Coronary artery (tissue), 2 donors: Measurements from ENCODE around the gene TCF12.
"Not testable (repeated sequence)": the region's sequence is repeated elsewhere in the genome, so short reads cannot be mapped to it uniquely, and the experiment has no call there.

Experiments used
- DNase-seq: peaks from one replicate; pipeline ENCODE4 v3.0.0-alpha.2; 2017; ENCODE audit warnings: low spot score
- H3K27ac ChIP-seq, 2 donors: fragments of 200-600 bp; sonication (generic); one replicate each; pipeline ENCODE4 v1.5.1; 2016 to 2019
- H3K4me3 ChIP-seq: fragments of 200-600 bp; sonication (generic); 2 replicates; pipeline ENCODE4 v1.5.1; 2016; ENCODE audit warnings: mild to moderate bottlenecking, moderate library complexity
- TF ChIP-seq, protein P1 (sequence below): fragments of 200-600 bp; sonication (generic); IDR thresholded peaks from one replicate; pipeline ENCODE4 v1.5.1; 2019; ENCODE audit warnings: antibody characterized with exemption

Gene TCF12

DNA sequence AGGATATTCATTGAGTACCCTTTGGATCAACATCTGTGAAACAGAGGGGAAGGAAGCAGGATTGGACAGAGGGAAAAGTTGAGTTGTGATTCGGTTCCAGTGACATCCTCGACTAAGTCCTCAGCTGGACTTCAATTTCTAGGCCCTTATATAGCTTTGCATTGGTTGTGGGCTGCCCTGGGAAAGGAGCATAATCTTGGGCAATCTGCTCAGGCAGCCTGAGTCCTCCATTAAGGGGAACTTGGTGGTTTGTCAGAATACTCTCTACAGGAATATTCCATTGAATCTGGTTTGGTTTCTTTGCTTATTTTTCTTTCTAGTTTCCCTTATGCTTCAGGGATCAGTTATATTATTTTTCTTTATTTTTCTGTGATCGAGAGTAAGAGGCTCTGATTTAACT lies 94.1 kb downstream of the TCF12 start:
- TF ChIP-seq, protein P1, sequence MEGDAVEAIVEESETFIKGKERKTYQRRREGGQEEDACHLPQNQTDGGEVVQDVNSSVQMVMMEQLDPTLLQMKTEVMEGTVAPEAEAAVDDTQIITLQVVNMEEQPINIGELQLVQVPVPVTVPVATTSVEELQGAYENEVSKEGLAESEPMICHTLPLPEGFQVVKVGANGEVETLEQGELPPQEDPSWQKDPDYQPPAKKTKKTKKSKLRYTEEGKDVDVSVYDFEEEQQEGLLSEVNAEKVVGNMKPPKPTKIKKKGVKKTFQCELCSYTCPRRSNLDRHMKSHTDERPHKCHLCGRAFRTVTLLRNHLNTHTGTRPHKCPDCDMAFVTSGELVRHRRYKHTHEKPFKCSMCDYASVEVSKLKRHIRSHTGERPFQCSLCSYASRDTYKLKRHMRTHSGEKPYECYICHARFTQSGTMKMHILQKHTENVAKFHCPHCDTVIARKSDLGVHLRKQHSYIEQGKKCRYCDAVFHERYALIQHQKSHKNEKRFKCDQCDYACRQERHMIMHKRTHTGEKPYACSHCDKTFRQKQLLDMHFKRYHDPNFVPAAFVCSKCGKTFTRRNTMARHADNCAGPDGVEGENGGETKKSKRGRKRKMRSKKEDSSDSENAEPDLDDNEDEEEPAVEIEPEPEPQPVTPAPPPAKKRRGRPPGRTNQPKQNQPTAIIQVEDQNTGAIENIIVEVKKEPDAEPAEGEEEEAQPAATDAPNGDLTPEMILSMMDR = no peak
- DNase-seq = no peak

DNA sequence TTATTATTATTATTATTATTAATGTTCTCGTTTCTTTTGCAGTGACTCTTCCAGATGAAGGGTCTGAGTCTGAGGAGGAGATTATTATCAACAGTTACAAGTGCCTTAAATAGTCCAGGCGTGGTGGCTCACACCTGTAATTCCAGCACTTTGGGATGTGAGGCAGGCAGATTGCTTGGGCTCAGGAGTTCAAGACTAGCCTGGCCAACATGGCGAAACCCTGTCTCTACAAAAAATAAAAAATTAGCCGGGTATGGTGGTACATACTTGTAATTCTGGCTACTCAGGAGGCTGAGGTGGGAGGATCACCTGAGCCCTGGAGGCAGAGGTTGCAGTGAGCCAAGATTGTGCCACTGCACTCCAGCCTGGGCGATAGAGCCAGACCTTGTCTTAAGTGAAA lies 96.5 kb downstream of the TCF12 start:
- not testable (repeated sequence) for H3K27ac ChIP-seq, DNase-seq, H3K4me3 ChIP-seq

More for the DNA sequence above, 94.1 kb downstream of the TCF12 start:
- Histone ChIP-seq H3K4me3 (no peak overlapping the region), H3K27ac (no peak overlapping the region)

DNA sequence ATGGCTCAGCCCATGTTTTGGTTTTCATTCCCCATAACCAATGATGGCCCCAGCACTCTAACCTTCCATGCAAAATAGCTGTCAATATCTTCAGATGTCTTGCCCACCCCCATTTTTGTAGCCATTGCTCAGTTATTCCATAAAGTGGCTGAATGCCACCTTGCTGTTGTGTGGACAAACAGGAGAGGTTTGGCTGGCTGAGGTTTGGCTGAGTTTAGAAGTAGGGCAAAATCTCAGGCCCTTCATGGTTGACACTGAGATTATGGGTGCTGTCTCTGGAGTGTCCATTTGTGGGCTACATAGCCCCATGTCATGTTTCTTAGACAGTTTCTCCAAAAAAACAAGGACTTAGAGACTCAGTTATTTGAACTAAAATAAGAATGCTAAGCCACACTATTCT lies 96.9 kb downstream of the TCF12 start:
- no peak for DNase-seq
- H3K4me3 ChIP-seq = no peak overlapping the region
- no peak overlapping the region for H3K27ac ChIP-seq
- TF ChIP-seq, protein P1 = no peak

DNA sequence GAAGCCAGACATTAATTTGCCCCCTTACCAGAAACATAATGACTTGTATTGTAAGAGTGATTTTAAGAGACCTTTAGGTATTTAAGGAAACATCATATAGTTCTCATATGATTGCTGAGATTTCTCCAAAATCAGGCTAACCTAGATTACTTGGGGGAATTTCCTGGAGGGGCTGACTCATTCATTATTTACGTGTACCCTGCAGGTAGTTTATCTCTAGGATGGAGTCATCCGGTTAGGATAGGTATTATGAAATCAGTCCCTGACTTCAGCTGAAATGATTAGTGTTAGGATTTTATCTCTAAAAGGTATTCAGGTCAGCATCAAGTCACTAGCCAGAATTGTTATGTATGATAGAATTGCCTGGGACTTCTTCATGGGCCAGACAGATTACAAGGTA lies 97.5 kb downstream of the TCF12 start:
- DNase-seq = no peak
- no peak overlapping the region for H3K4me3 ChIP-seq
- TF ChIP-seq, protein P1 = no peak
- H3K27ac ChIP-seq = no peak overlapping the region

DNA sequence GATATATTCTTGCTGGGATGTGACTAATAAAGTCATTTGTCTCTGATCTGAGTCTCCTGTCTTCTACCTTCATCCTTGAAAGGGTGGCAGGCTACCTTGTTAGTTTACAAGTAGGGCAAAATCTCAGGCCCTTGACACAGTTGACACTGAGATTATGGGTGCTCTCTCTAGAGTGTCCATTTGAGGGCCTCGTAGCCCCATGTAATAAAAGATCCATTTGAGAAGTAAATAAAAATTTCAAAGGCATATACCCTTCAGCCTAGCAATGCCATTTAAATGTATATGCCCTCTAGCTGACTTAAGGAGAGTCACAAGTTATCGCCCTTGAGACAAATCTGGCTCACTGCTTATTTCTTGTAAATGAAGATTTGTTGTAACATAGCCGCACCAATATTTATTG lies 98.6 kb downstream of the TCF12 start:
- no peak for DNase-seq
- no peak overlapping the region for H3K27ac ChIP-seq
- no peak overlapping the region for H3K4me3 ChIP-seq
- TF ChIP-seq, protein P1 = no peak

DNA sequence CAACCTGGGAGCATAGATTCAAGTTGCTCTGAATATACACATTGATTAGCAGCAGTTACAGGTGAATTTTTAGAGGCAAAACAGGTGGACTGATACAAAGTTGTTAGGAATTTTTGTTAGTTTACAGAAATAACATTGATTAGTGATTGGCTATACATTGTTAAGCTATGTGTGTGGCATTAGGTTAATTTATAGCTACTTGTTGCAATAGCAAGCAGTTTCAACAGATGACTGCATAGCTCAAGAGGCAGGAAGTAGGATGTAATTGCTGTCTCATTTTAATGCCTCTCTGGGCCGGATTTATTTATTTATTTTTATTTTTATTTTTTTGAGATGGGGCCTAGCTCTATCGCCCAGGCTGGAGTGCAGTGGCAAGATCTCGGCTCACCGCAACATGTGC lies 99.7 kb downstream of the TCF12 start:
- Histone ChIP-seq H3K27ac (no peak overlapping the region), H3K4me3 (no peak overlapping the region)
- TF ChIP-seq, protein P1 = no peak
- no peak for DNase-seq

DNA sequence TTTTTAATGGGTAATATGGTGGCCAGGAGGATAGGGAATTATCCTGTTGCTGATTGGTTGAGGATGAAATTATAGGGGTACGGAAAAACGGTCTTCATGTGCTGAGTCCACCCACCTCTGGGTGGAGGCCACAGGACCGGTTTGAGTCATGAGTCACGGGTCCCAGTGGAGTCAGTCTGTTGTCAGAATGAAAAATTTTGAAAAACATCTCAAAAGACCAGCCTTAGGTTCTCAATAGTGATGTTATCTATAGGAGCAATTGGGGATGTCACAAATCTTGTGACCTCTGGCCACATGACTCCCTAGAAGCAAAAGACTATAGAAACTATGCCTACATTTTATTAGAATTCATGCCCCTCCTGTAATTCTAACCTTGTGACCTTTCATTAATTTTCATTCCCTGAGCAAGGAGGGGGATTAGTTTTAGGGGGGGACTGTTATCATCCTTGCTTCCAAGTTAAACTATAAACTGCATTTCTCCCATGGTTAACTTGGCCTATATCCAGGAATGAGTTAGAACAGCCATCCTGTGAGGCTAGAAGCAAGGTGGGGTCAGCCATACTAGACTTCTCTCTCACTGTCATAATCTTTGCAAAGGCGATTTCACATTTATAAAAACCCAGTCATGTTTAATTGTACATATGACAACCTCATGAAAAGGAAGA lies 101.2 kb downstream of the TCF12 start:
- DNase-seq = no peak
- peak overlapping the region in 1 of 2 donors; percentile 39 for H3K27ac ChIP-seq

More for the DNA sequence above, 101.2 kb downstream of the TCF12 start:
- TF ChIP-seq, protein P1 = no peak
- H3K4me3 ChIP-seq = no peak overlapping the region
